Adrenal gland (tissue), 5 donors: ENCODE measurements around the gene DAB2IP.

Experiments
- POLR2A ChIP-seq, 2 donors: fragments of 450-650 bp; IDR thresholded peaks; one replicate each; pipeline ENCODE4 v1.6.1; 2017; ENCODE audit warnings: antibody characterized with exemption in 2 of 2, mild to moderate bottlenecking in 2 of 2, moderate library complexity in 1 of 2
- TF ChIP-seq, protein P1 (sequence below), 6 experiments: fragments of 450-650 bp in 4 of 6; fragments of 200-600 bp in 2 of 6; sonication (generic) in 1 of 6; IDR thresholded peaks; 1 replicate in 5 of 6; 2 replicates in 1 of 6; pipeline versions ENCODE4 v1.5.1 to v1.8.0; 2016 to 2021; ENCODE audit warnings: antibody characterized with exemption in 6 of 6, mild to moderate bottlenecking in 2 of 6, moderate library complexity in 1 of 6
- donor health status: DM: no; HTN: no; CAD: no.

DNA sequence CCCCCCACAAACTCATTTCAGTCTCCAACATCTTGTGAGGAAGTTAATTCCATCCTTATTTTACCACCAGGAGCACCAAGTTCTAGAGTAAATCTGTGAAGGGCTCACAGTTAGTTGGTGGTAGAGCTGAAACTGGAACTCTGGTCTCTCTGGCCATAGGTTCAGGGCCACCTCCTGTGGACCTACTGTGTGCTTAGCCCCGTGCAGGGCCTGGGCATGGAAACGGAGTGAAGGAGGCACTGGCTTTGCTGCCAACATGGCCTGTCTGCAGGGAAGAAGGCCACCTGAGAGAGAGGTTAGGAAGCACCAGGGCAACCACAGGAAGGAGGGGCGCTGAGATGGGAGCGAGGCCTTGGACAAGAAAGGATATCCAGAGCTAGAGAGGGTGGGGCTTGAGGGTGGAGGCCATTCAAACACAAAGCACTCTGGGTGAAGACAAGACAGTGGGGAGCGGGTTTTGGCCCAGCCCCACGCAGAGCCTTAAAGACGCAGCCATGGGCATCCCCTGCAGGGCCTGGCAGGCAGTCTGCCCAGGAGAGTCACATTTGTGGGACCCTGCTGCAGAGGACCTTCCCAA is 16.0 kb upstream of the DAB2IP start:
- TF ChIP-seq POLR2A (IDR thresholded peaks at IDR 0.05): no peak
- TF ChIP-seq, protein P1, sequence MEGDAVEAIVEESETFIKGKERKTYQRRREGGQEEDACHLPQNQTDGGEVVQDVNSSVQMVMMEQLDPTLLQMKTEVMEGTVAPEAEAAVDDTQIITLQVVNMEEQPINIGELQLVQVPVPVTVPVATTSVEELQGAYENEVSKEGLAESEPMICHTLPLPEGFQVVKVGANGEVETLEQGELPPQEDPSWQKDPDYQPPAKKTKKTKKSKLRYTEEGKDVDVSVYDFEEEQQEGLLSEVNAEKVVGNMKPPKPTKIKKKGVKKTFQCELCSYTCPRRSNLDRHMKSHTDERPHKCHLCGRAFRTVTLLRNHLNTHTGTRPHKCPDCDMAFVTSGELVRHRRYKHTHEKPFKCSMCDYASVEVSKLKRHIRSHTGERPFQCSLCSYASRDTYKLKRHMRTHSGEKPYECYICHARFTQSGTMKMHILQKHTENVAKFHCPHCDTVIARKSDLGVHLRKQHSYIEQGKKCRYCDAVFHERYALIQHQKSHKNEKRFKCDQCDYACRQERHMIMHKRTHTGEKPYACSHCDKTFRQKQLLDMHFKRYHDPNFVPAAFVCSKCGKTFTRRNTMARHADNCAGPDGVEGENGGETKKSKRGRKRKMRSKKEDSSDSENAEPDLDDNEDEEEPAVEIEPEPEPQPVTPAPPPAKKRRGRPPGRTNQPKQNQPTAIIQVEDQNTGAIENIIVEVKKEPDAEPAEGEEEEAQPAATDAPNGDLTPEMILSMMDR (IDR thresholded peaks at IDR 0.05): peak in 1 of 6 experiments; percentile 0
